DOHH2 (cell line): Measurements from ENCODE around the gene ONECUT3.

Experiments used
- EZH2phosphoT487 ChIP-seq: fragments of 200-600 bp; sonication (generic); IDR thresholded peaks from 2 replicates; pipeline ENCODE4 v1.6.1; 2017; ENCODE audit warnings: borderline replicate concordance, mild to moderate bottlenecking, antibody characterized with exemption, low read length, moderate library complexity, mixed read lengths
- TF ChIP-seq, protein P1 (sequence below): fragments of 200-600 bp; sonication (generic); IDR thresholded peaks from one replicate; pipeline ENCODE4 v1.5.1; 2014; ENCODE audit warnings: antibody characterized with exemption, mild to moderate bottlenecking, low read depth, low read length; ENCODE audit not compliant: poor library complexity, severe bottlenecking

GRCh38 chr19:1794424-1795172 lies 41.3 kb downstream of the ONECUT3 start:
- TF ChIP-seq, protein P1, sequence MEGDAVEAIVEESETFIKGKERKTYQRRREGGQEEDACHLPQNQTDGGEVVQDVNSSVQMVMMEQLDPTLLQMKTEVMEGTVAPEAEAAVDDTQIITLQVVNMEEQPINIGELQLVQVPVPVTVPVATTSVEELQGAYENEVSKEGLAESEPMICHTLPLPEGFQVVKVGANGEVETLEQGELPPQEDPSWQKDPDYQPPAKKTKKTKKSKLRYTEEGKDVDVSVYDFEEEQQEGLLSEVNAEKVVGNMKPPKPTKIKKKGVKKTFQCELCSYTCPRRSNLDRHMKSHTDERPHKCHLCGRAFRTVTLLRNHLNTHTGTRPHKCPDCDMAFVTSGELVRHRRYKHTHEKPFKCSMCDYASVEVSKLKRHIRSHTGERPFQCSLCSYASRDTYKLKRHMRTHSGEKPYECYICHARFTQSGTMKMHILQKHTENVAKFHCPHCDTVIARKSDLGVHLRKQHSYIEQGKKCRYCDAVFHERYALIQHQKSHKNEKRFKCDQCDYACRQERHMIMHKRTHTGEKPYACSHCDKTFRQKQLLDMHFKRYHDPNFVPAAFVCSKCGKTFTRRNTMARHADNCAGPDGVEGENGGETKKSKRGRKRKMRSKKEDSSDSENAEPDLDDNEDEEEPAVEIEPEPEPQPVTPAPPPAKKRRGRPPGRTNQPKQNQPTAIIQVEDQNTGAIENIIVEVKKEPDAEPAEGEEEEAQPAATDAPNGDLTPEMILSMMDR = no peak
- TF ChIP-seq EZH2phosphoT487 = no peak
